K562 (cell line): Measurements from ENCODE around the gene CCDC71L. TPM values are rescaled to one million over a fixed set of nuclear protein-coding genes. Genes with fewer than 3 reads are reported as not detected.

Experiments used
- CXXC5 ChIP-seq: fragments of 250-450 bp; sonication (Bioruptor Pico); IDR thresholded peaks from 2 replicates; pipeline ENCODE4 v1.8.0; 2022; ENCODE audit warnings: inconsistent platforms, mild to moderate bottlenecking, moderate library complexity
- KHSRP ChIP-seq: fragments of 450-650 bp; IDR thresholded peaks from 2 replicates; pipeline ENCODE4 v1.6.1; 2017
- NUFIP1 ChIP-seq: fragments of 450-650 bp; IDR thresholded peaks from 2 replicates; pipeline ENCODE4 v1.6.1; 2018; ENCODE audit not compliant: partially characterized antibody
- polyA plus RNA-seq, 8 experiments: library from polyadenylated mRNA; depleted of rRNA in 4 of 8; stranded (reverse) in 5 of 8; unstranded in 3 of 8; fragments of >200 nt; fragmentation: Nextera tagmentation in 2 of 8; fragmentation: Illumina TruSeq in 1 of 8; extraction: Ambion mirVana in 2 of 8; extraction: Trizol in 1 of 8; gene quantifications; 2 replicates each; pipeline versions ENCODE4 v1.2.1 to v1.2.3, GENCODE V29; 2011 to 2014; ENCODE audit warnings: inconsistent platforms in 1 of 8, missing spikeins in 1 of 8
- total RNA-seq, 7 experiments: library from RNA; depleted of rRNA in 6 of 7; stranded (reverse); fragments of >200 nt in 6 of 7; fragmentation: Illumina TruSeq in 2 of 7; extraction: Trizol in 2 of 7; gene quantifications; 2 replicates each; pipeline versions ENCODE4 v1.2.1 to v1.2.3, GENCODE V29; 2011 to 2021; ENCODE audit warnings: low replicate concordance in 1 of 7
- TF ChIP-seq, protein P1 (sequence below): sonication (generic); formaldehyde crosslinking; IDR thresholded peaks from 2 replicates; pipeline ENCODE4 v1.8.0; 2022; ENCODE audit warnings: mild to moderate bottlenecking, missing genetic modification reagents
- TF ChIP-seq, protein P2 (sequence below): fragments of 250-450 bp; sonication (Bioruptor Pico); IDR thresholded peaks from 2 replicates; pipeline ENCODE4 v1.9.0; 2021; ENCODE audit warnings: mild to moderate bottlenecking
- TF ChIP-seq, protein P3 (sequence below): IDR thresholded peaks from 2 replicates; pipeline ENCODE4 v1.6.1; 2016; ENCODE audit warnings: missing genetic modification characterization, missing compliant biosample characterization
- TF ChIP-seq, protein P4 (sequence below): fragments of 250-450 bp; sonication (Bioruptor Pico); IDR thresholded peaks from 2 replicates; pipeline ENCODE4 v1.5.0; 2022; ENCODE audit warnings: mild to moderate bottlenecking
- TF ChIP-seq, protein P5 (sequence below), 2 experiments: fragments of 450-650 bp in 1 of 2; sonication (generic) in 1 of 2; formaldehyde crosslinking in 1 of 2; IDR thresholded peaks; 2 replicates each; pipeline versions ENCODE4 v1.7.1 to v1.9.0; 2016 to 2022; ENCODE audit warnings: inconsistent platforms in 1 of 2, mild to moderate bottlenecking in 1 of 2, missing genetic modification reagents in 1 of 2
- TF ChIP-seq, protein P6 (sequence below): IDR thresholded peaks from 2 replicates; pipeline ENCODE4 v1.6.1; 2014; ENCODE audit warnings: antibody characterized with exemption

The CCDC71L gene
- total and polyA plus RNA-seq, 9 of the 15 experiments (the other 6 are each of a cell fraction or from before 2014, with no cell fraction given) = 5.7 to 108 (median 25.4) TPM

DNA sequence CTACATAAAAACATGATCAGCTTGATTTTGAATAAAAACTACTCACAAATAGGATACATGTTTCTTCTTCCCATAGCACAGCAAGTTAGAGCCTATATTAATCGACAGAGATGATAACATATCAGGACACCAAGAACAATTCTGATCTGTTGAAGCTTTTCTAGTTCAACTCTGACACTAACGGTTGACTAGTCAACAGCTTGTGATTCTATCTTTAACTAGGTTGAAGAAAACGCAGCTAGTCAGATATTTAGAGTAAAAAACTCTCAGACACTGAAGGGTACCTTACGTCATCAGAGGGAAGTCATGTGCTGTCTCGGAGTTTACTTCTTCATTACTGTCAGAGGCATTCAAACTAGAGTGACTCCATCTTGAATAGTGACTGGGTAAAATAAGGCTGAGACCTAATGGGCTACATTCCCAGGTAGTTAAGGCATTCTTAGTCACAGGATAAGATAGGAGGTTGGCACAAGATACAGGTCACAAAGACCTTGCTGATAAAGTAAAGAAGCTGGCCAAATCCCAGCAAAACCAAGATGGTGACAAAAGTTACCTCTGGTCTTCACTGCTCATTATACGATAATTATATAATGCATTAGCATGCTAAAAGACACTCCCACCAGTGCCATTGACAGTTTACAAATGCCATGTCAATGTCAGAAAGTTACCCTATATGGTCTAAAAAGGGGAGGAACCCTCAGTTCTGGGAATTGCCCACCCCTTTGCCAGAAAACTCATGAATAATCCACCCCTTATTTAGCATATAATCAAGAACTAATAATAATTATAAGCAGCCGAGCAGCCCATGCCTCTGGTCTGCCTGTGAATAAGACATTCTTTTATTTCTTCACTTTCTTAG lies 21.3 kb downstream of the CCDC71L start (continued):
- TF ChIP-seq, protein P1, sequence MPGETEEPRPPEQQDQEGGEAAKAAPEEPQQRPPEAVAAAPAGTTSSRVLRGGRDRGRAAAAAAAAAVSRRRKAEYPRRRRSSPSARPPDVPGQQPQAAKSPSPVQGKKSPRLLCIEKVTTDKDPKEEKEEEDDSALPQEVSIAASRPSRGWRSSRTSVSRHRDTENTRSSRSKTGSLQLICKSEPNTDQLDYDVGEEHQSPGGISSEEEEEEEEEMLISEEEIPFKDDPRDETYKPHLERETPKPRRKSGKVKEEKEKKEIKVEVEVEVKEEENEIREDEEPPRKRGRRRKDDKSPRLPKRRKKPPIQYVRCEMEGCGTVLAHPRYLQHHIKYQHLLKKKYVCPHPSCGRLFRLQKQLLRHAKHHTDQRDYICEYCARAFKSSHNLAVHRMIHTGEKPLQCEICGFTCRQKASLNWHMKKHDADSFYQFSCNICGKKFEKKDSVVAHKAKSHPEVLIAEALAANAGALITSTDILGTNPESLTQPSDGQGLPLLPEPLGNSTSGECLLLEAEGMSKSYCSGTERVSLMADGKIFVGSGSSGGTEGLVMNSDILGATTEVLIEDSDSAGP = no peak
- TF ChIP-seq, protein P2, sequence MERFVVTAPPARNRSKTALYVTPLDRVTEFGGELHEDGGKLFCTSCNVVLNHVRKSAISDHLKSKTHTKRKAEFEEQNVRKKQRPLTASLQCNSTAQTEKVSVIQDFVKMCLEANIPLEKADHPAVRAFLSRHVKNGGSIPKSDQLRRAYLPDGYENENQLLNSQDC (CRISPR knock-in tag) = no peak
- no peak for TF ChIP-seq NUFIP1
- no peak for TF ChIP-seq KHSRP
- TF ChIP-seq CXXC5 (CRISPR knock-in tag) = peak; percentile 78
- TF ChIP-seq, protein P3, sequence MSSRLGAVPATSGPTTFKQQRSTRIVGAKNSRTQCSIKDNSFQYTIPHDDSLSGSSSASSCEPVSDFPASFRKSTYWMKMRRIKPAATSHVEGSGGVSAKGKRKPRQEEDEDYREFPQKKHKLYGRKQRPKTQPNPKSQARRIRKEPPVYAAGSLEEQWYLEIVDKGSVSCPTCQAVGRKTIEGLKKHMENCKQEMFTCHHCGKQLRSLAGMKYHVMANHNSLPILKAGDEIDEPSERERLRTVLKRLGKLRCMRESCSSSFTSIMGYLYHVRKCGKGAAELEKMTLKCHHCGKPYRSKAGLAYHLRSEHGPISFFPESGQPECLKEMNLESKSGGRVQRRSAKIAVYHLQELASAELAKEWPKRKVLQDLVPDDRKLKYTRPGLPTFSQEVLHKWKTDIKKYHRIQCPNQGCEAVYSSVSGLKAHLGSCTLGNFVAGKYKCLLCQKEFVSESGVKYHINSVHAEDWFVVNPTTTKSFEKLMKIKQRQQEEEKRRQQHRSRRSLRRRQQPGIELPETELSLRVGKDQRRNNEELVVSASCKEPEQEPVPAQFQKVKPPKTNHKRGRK (tag) = no peak
- TF ChIP-seq, protein P4, sequence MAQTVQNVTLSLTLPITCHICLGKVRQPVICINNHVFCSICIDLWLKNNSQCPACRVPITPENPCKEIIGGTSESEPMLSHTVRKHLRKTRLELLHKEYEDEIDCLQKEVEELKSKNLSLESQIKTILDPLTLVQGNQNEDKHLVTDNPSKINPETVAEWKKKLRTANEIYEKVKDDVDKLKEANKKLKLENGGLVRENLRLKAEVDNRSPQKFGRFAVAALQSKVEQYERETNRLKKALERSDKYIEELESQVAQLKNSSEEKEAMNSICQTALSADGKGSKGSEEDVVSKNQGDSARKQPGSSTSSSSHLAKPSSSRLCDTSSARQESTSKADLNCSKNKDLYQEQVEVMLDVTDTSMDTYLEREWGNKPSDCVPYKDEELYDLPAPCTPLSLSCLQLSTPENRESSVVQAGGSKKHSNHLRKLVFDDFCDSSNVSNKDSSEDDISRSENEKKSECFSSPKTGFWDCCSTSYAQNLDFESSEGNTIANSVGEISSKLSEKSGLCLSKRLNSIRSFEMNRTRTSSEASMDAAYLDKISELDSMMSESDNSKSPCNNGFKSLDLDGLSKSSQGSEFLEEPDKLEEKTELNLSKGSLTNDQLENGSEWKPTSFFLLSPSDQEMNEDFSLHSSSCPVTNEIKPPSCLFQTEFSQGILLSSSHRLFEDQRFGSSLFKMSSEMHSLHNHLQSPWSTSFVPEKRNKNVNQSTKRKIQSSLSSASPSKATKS (CRISPR knock-in tag) = no peak; the same call in 1 of the 2 replicates
- TF ChIP-seq, protein P5, sequence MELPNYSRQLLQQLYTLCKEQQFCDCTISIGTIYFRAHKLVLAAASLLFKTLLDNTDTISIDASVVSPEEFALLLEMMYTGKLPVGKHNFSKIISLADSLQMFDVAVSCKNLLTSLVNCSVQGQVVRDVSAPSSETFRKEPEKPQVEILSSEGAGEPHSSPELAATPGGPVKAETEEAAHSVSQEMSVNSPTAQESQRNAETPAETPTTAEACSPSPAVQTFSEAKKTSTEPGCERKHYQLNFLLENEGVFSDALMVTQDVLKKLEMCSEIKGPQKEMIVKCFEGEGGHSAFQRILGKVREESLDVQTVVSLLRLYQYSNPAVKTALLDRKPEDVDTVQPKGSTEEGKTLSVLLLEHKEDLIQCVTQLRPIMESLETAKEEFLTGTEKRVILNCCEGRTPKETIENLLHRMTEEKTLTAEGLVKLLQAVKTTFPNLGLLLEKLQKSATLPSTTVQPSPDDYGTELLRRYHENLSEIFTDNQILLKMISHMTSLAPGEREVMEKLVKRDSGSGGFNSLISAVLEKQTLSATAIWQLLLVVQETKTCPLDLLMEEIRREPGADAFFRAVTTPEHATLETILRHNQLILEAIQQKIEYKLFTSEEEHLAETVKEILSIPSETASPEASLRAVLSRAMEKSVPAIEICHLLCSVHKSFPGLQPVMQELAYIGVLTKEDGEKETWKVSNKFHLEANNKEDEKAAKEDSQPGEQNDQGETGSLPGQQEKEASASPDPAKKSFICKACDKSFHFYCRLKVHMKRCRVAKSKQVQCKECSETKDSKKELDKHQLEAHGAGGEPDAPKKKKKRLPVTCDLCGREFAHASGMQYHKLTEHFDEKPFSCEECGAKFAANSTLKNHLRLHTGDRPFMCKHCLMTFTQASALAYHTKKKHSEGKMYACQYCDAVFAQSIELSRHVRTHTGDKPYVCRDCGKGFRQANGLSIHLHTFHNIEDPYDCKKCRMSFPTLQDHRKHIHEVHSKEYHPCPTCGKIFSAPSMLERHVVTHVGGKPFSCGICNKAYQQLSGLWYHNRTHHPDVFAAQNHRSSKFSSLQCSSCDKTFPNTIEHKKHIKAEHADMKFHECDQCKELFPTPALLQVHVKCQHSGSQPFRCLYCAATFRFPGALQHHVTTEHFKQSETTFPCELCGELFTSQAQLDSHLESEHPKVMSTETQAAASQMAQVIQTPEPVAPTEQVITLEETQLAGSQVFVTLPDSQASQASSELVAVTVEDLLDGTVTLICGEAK (IDR thresholded peaks at IDR 0.05) = no peak
- TF ChIP-seq, protein P5 (CRISPR knock-in tag; IDR thresholded peaks at IDR 0.05) = no peak
- TF ChIP-seq, protein P6, sequence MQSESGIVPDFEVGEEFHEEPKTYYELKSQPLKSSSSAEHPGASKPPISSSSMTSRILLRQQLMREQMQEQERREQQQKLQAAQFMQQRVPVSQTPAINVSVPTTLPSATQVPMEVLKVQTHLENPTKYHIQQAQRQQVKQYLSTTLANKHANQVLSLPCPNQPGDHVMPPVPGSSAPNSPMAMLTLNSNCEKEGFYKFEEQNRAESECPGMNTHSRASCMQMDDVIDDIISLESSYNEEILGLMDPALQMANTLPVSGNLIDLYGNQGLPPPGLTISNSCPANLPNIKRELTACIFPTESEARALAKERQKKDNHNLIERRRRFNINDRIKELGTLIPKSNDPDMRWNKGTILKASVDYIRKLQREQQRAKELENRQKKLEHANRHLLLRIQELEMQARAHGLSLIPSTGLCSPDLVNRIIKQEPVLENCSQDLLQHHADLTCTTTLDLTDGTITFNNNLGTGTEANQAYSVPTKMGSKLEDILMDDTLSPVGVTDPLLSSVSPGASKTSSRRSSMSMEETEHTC = no peak
